ENCODE data around the gene KLHL29.

Gene KLHL29

DNA sequence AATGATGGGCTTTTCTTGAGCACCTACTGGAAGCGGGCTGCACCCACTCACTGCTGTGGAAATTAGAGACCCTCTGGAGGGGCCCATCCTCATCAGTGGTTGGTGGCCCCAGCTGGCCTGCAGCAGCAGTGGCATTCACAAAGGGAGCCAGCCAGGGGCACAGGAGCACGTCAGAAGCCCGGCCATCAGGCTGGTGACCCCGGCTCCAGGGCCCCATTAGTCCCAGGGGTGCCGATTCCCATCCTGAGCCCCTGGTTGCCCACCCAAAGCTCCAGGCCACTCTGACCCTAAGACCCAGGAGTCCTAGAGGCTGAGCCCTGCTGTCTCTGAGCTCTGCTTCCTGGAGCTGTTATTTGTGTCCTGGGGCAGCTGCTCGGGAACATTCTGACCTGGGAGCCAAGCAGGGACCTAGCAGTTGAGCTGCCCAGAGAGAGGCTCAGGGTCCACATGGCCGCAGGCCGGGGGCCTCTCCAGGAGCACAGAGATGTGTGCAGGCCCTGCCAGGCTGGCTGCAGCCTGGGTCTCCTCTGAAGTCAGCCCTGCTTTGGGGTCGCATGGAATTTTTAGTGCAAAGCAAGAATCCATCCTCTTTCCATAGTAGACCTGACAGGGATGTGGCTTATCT is 207.2 kb downstream of the KLHL29 start:
- DNase-seq (ENCODE audit: low read depth in 2 of 2) = no peak

DNA sequence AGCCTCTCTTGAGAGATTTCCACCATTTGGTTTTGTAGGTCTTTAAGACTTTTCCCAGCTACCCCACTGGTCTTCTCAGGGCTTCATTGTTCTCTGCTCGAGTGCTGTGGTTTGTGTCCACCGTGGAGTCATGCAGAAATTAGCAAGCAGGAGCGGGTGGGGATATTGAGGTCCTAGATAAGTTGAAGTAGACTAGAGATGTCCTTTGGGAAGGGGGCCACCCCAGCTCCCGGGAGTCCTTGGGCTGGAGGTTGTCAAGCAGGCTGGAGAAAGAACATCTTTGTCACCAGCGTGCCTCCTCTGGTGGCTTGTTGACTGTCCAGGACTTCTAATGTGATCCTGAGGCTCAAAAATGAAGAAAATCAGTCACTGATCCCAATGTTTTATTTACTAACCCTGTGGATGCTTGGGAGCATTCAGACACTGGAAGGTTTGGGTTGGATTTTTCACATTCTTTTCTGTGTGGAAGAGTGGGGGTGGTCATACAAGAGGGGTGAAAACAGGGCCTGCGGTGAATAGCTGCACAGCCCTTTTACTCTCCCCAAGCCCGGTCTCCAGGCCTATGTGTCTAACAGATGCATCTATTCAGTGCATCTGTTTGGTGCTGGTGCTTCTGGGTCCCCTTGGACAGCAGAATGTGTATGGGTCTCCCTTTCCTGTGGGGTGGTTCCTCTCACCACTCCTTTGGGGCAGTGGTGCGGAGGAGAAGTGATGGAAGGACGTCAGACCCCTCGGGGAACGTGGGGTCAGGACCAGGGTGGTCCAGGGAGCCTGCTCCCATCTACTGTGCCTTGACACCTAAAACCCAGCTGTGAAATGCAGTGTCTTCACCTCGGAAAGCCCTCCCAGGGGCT is 208.1 kb downstream of the KLHL29 start:
- no peak for DNase-seq (ENCODE audit: low read depth in 2 of 2)

- no peak for DNase-seq (ENCODE audit: low read depth in 2 of 2)
Measured at GRCh38 chr2:23593752-23594459, 208.9 kb downstream of the KLHL29 start.

DNA sequence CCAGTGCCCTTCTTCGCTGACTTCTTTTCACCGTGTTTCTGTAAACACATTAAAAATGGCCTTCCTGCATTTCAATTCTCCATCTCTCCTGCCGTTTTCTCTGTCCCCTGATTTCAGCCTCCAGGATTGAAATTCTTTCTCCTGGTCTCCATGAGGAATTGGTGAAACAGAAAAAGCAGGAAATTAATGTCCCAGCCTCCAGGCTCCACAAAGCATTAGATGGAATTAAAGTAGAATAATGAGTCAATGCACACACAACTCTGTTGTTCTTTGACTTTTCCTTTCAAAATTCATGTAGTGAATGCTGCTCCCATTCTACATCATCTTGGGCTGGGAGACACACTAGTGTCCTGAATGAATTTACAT is 209.5 kb downstream of the KLHL29 start:
- no peak for DNase-seq (ENCODE audit: low read depth in 2 of 2)

DNA sequence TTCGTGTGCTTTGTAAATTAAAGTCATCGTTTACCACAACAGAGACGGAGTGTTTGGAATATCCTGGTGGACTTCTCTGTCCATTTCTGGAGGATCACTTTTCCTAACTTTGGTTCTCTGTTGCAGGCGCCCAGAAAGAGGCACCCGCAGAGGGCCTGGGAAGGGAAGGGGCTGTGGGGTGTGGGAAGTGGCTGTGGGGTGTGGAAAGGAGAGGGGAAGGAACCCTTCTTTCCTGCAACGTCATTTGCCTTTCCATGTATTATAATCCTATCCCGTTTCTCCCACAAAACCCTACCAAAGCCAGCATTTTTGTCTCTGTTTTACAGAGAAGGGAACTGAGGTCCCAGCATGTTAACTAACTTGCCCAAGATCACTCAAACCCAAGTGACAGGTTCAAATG is 210.0 kb downstream of the KLHL29 start:
- no peak for DNase-seq (ENCODE audit: low read depth in 2 of 2)

GRCh38 chr2:23595601-23596251 is 210.7 kb downstream of the KLHL29 start:
- DNase-seq (ENCODE audit: low read depth in 2 of 2) = no peak

- DNase-seq (ENCODE audit: low read depth in 2 of 2) = no peak
Measured at GRCh38 chr2:23596316-23596885, 211.4 kb downstream of the KLHL29 start.

DNA sequence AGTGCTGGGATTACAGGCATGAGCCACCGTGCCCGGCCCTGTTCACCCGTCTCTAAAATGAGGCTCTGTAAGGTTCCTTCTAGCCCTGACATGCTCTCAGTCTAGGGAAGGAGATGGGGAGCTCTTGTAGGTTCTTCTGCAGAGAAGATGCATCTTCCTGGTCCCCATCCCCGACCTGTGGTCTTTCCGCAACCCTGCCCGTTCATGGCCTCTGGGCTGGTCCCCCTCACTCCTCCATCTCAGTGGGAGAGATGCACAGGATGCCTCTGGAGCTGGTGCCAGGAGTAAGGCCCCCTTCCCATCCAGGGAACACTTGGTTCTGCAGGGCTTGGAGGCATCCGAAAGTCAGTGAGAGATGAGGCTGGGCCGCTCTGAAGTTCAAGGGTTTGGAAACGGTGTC is 212.7 kb downstream of the KLHL29 start:
- no peak for DNase-seq (ENCODE audit: low read depth in 2 of 2)

DNA sequence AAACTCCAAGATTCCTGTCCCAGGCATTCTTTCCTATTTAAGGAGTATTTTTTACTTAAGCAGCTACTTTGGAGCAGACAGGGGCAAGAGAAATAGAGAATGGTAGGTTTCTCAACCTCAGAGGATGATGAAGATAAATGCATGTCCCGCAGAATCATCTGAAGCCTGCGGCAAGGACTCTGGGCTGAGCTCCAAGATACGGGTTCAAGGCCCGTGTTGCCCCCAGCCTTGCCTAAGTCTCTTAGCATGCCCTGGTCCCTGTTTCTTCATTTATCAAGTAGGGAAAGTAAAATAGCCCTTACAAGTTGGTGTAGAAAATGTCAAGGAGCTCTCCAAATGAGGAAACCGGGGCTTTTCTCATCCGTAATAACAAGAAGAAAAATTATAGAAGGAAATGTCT is 214.0 kb downstream of the KLHL29 start:
- no peak for DNase-seq (ENCODE audit: low read depth in 2 of 2)

- DNase-seq (ENCODE audit: low read depth in 2 of 2) = no peak
Measured at GRCh38 chr2:23599667-23600066, 214.7 kb downstream of the KLHL29 start.

DNA sequence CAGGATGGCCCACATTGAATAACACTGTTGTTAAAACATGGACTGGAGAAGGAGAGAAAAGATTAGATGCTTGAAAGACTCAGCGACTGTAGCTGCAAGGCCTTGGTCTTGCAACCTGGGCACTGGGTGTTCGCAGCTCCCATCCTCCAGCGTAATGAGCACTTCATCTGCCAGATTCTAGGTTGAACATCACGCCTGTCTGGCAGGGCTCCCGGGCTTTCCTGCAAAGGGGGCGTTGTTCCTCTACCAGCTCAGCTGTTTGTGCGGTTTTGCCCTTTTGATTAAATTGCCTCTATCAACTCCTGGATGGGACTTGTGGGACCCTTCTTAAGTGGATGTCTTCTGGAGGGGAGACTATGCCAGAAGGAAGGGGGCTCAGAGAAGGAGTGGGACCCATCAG is 215.4 kb downstream of the KLHL29 start:
- DNase-seq (ENCODE audit: low read depth in 2 of 2) = no peak

DNA sequence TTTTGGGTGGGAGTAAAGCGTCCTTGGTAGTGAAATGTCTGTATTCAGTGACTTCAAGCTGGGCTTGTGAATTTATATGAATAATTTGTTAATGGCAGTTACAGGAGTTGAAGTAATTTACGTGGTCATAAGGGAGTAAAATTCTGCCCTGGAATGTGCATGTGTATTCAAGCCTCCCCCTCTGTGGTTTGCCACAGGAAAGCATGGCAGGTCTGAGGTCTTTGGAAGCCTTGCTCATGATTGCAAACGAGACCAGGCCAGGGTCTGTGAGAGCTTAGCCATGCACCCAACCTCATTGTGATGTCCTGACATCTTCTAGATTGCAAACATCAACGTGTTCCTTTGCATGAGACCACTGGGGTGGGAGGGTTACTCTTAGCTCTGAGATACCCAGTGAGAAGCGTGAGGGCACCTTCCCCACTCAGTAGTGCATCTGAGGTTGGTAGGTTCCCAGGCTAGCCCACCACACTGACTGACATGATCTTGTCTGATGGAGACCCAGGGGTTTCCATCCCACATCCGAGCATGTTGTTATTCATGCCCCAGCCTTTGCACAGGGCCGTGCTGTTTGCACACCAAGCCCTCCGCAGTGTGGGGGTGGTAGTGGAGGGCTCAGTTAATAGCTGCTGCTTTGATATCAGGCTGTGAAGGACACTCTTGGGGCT is 216.5 kb downstream of the KLHL29 start:
- DNase-seq (ENCODE audit: low read depth in 2 of 2) = no peak

DNA sequence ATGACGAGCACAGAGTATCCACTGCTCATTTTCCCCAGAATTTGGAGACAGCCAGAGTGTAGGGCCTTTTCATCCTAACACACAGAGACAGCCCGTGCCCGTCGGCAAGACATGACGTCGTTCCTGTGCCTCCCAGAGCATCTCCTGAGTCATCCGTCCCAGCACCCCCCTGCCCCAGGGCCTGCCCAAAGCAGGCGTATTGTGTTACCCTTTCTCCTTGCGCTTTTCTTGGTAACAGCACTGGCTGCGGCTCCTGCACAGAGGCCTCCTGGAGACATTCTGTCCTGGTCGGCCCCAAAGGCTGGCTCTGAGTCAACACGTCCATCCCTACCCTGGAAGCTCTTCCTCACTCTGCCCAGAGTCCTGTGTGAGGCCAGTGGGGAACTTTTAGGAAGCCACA is 217.1 kb downstream of the KLHL29 start:
- no peak for DNase-seq (ENCODE audit: low read depth in 2 of 2)

- no peak for DNase-seq (ENCODE audit: low read depth in 2 of 2)
Measured at GRCh38 chr2:23603156-23603555, 218.2 kb downstream of the KLHL29 start.

DNA sequence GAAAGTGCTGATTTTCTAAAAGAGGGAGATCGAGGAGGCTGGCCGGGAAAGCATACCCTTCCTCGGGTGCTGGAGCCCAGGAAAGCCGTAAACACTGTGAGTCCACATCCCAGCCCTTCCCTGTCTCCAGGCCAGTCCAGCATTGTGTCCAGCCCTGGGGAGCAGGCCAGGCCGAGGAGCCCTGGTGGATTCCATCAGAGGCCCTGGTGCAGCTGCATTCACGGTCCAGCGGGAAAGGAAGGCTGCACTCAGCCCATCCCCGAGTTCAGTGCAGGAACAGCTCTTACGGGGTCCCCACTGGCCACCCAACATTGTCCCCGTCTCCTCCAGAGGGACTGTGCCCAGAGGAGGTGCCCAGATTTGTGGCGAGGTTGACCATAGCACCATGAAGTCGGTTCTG is 218.6 kb downstream of the KLHL29 start:
- no peak for DNase-seq (ENCODE audit: low read depth in 2 of 2)

DNA sequence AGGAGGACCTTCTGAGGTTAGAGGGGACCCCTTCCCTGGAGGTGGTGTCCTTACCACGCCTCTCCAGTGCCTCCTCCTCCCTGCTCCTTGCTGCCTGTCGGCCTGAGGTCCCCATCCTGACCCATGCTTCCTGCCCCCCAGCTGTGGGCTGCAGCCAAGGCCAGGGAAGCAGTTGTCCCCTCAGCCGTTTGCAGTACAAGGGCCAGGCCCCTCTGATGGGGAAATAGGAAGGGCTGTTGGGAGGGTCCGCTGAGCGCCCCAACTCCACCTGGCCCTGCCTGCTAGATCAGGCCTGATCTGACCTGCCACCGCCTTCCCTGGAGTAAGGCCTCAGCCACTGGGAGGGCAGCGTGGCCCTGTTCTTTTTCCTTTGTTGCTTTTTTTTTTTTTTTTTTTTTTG is 219.8 kb downstream of the KLHL29 start:
- no peak for DNase-seq (ENCODE audit: low read depth in 2 of 2)

DNA sequence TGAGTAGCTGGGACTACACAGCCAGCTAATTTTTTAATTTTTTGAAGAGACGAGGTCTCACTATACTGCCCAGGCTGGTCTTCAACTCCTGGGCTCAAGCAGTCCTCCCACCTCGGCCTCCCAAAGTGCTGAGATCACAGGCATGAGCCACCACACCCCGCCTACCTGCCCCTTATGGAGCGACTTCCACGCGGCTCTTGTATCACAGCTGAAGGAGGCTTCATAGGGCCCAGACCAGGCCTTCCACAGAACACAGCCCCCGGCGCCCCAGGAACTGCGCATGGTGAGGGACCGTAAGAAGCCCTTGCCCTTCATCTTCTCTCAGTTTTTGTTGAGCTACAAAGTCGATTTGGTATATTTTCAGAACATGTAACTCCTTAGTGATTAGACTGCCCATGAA is 220.3 kb downstream of the KLHL29 start:
- DNase-seq (ENCODE audit: low read depth in 2 of 2) = no peak

- no peak for DNase-seq (ENCODE audit: low read depth in 2 of 2)
Measured at GRCh38 chr2:23606196-23606595, 221.2 kb downstream of the KLHL29 start.

DNA sequence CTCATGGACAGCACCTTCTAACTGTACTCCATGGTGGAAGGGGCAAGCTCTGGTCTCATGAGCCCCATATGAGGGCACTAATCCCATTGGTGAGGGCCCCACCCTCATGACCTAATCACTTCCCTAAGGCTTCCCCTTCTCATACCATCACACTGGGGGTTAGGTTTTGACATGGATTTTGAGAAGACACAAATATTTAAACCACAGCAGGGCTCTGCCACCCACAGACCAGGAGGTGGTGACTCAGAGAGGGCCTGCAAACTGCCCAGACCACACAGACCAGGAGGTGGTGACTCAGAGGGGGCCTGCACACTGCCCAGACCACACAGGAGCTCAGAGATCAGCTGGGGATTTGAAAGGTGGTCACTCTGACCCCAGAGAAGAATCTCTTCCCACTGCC is 222.0 kb downstream of the KLHL29 start:
- no peak for DNase-seq (ENCODE audit: low read depth in 2 of 2)

- DNase-seq (ENCODE audit: low read depth in 2 of 2) = no peak
Measured at GRCh38 chr2:23607925-23608324, 222.9 kb downstream of the KLHL29 start.

DNA sequence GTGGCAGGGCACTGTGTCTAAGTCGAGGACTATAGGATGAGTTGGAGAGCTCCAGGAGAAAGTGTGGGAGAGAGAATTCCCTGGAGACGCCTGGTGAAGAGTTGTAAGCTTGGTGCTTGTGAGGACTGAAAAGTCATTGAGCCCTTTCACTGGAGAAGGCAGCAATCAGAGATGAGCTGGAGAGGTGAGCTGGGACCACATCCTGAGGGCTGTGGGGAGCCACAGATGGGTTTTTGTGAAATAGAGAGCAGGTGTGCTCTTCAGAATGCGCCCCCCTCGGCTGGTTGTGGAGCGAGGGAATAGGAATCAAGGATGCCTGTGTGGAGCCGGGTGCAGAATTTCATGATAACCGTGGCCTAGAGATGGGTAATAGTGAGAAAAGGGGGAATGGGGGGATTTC is 224.3 kb downstream of the KLHL29 start:
- DNase-seq (ENCODE audit: low read depth in 2 of 2) = no peak

DNA sequence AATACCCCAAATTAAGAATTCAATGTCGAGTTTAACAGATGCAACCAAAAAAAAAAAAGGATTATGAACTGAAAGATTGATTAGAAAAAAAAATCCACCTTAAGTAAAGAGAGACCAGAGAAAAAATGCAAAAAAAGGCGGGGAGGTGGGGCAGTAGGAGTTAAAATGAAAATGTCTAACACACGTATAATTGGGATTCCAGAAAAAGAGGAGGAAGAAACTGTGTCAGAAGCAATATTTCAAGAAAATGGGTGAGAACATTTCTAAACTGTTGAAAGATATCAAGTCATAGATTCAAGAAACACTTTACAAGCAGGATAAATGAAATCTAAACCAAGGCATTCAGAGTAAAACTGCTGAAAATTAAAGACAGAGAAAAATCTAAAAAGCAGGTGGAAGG is 226.9 kb downstream of the KLHL29 start:
- no peak for DNase-seq (ENCODE audit: low read depth in 2 of 2)
